MM.1S (cell line): ENCODE data around the gene CRTAP.

Source experiments
- DNase-seq: peaks from one replicate; pipeline ENCODE4 v3.0.0-alpha.2; 2015
- H2AFZ ChIP-seq: fragments of 300-600 bp; sonication (generic); 2 replicates; pipeline ENCODE4 v1.6.0; 2016; ENCODE audit warnings: antibody characterized with exemption, low read length
- H3F3A ChIP-seq: fragments of 300-600 bp; sonication (generic); 2 replicates; pipeline ENCODE4 v1.6.1; 2016; ENCODE audit warnings: mild to moderate bottlenecking, antibody characterized with exemption, low read length, moderate library complexity, mixed read lengths; ENCODE audit not compliant: insufficient read depth
- H3K27ac ChIP-seq: fragments of 300-600 bp; sonication (generic); 2 replicates; pipeline ENCODE4 v1.5.1; 2016; ENCODE audit warnings: mild to moderate bottlenecking, low read length
- H3K27me3 ChIP-seq: fragments of 300-600 bp; sonication (generic); replicated peaks from 2 replicates; pipeline ENCODE4 v1.6.0; 2016; ENCODE audit warnings: low read length; ENCODE audit not compliant: insufficient read depth
- H3K36me3 ChIP-seq: fragments of 300-600 bp; sonication (generic); replicated peaks from 2 replicates; pipeline ENCODE4 v1.6.1; 2016; ENCODE audit warnings: mild to moderate bottlenecking, low read length, mixed read lengths; ENCODE audit not compliant: insufficient read depth
- H3K4me1 ChIP-seq: fragments of 300-600 bp; sonication (generic); 2 replicates; pipeline ENCODE4 v1.6.1; 2016; ENCODE audit warnings: low read length, mixed read lengths
- H3K4me2 ChIP-seq: fragments of 300-600 bp; sonication (generic); 2 replicates; pipeline ENCODE4 v1.6.0; 2016; ENCODE audit warnings: low read depth, low read length
- H3K4me3 ChIP-seq: fragments of 300-600 bp; sonication (generic); 2 replicates; pipeline ENCODE4 v1.5.1; 2016; ENCODE audit warnings: low read length, mixed read lengths
- H3K79me2 ChIP-seq: fragments of 300-600 bp; sonication (generic); 2 replicates; pipeline ENCODE4 v1.6.1; 2016; ENCODE audit warnings: mixed run types, low read length, mixed read lengths
- H3K9ac ChIP-seq: fragments of 300-600 bp; sonication (generic); 2 replicates; pipeline ENCODE4 v1.6.1; 2016; ENCODE audit warnings: low read length, mixed read lengths
- H3K9me2 ChIP-seq: fragments of 300-600 bp; sonication (generic); replicated peaks from 2 replicates; pipeline ENCODE4 v1.6.1; 2016; ENCODE audit warnings: mild to moderate bottlenecking, low read length, mixed read lengths; ENCODE audit not compliant: insufficient read depth
- H3K9me3 ChIP-seq: fragments of 300-600 bp; sonication (generic); replicated peaks from 2 replicates; pipeline ENCODE4 v1.6.1; 2016; ENCODE audit warnings: mild to moderate bottlenecking, low read length, mixed read lengths; ENCODE audit not compliant: insufficient read depth
- H4K20me1 ChIP-seq: fragments of 300-600 bp; sonication (generic); 2 replicates; pipeline ENCODE4 v1.6.1; 2016; ENCODE audit warnings: mild to moderate bottlenecking, low read length, moderate library complexity, mixed read lengths; ENCODE audit not compliant: insufficient read depth
- CTCF ChIP-seq: fragments of 300-600 bp; sonication (generic); IDR thresholded peaks from 2 replicates; pipeline ENCODE4 v1.5.1; 2016; ENCODE audit warnings: antibody characterized with exemption, low read length, mixed read lengths
- EZH2 ChIP-seq: fragments of 300-600 bp; sonication (generic); optimal IDR thresholded peaks from 2 replicates; pipeline ENCODE3; 2017; ENCODE audit warnings: low read depth, mild to moderate bottlenecking, antibody characterized with exemption, low read length, mixed read lengths
- EZH2phosphoT487 ChIP-seq: fragments of 300-600 bp; sonication (generic); IDR thresholded peaks from 2 replicates; pipeline ENCODE4 v1.6.1; 2018; ENCODE audit warnings: antibody characterized with exemption, low read length

Gene CRTAP

GRCh38 chr3:33171580-33171979 is 57.8 kb downstream of the CRTAP start:
- Histone ChIP-seq H3K9ac (no peak overlapping the region), H3K9me2 (no peaks in the 10 kb centered on the region), H3K4me2 (no peak overlapping the region), H3K27ac (no peak overlapping the region), H3K27me3 (no peaks in the 10 kb centered on the region), H3K36me3 (no peaks in the 10 kb centered on the region), H4K20me1 (no peaks in the 10 kb centered on the region), H3K4me3 (no peak overlapping the region), H2AFZ (no peak overlapping the region), H3K4me1 (peaks cover 6% of the 10 kb centered on the region; the same call in 1 of the 2 replicates), H3K79me2 (no peaks in the 10 kb centered on the region), H3F3A (no peaks in the 10 kb centered on the region), H3K9me3 (no peaks in the 10 kb centered on the region)
- TF ChIP-seq CTCF, result no peak
- TF ChIP-seq EZH2phosphoT487, result no peak
- TF ChIP-seq EZH2, result no peak
- peak; percentile 15 for DNase-seq

GRCh38 chr3:33173103-33173502 is 59.3 kb downstream of the CRTAP start:
- Histone ChIP-seq H3K27me3 (no peaks in the 10 kb centered on the region), H3K4me2 (no peak overlapping the region), H3K27ac (no peak overlapping the region), H3K9me3 (no peaks in the 10 kb centered on the region), H3K9ac (no peak overlapping the region), H3K4me3 (no peak overlapping the region), H3K36me3 (no peaks in the 10 kb centered on the region), H3K79me2 (no peaks in the 10 kb centered on the region), H3F3A (no peaks in the 10 kb centered on the region), H3K4me1 (0 out of 2 replicates have a peak, but pooled peaks cover 2% of the 10 kb centered on the region), H3K9me2 (no peaks in the 10 kb centered on the region), H4K20me1 (no peaks in the 10 kb centered on the region), H2AFZ (no peak overlapping the region)
- TF ChIP-seq CTCF (no peak), EZH2 (no peak), EZH2phosphoT487 (no peak)
- DNase-seq, result no peak

- H3F3A ChIP-seq, result no peaks in the 10 kb centered on the region
- no peaks in the 10 kb centered on the region for H4K20me1 ChIP-seq
- no peak overlapping the region for H2AFZ ChIP-seq
- H3K9me2 ChIP-seq, result no peaks in the 10 kb centered on the region
- no peak overlapping the region for H3K4me3 ChIP-seq
- H3K4me1 ChIP-seq, result no peaks in the 10 kb centered on the region
- no peak overlapping the region for H3K9ac ChIP-seq
- no peak for TF ChIP-seq CTCF
- no peak for TF ChIP-seq EZH2phosphoT487
- no peak for TF ChIP-seq EZH2
- H3K27ac ChIP-seq, result no peak overlapping the region
- H3K36me3 ChIP-seq, result no peaks in the 10 kb centered on the region
- no peaks in the 10 kb centered on the region for H3K27me3 ChIP-seq
- H3K9me3 ChIP-seq, result no peaks in the 10 kb centered on the region
- DNase-seq, result no peak
- no peak overlapping the region for H3K4me2 ChIP-seq
- no peaks in the 10 kb centered on the region for H3K79me2 ChIP-seq
These were observed 59.9 kb downstream of the CRTAP start for GRCh38 chr3:33173672-33174071.

GRCh38 chr3:33174095-33174494 is 60.3 kb downstream of the CRTAP start:
- H4K20me1 ChIP-seq, result no peaks in the 10 kb centered on the region
- no peak for DNase-seq
- no peaks in the 10 kb centered on the region for H3K27me3 ChIP-seq
- no peaks in the 10 kb centered on the region for H3K79me2 ChIP-seq
- H3K9ac ChIP-seq, result no peak overlapping the region
- H3K4me3 ChIP-seq, result no peak overlapping the region
- no peak overlapping the region for H2AFZ ChIP-seq
- H3K27ac ChIP-seq, result no peak overlapping the region
- H3K9me3 ChIP-seq, result no peaks in the 10 kb centered on the region
- H3F3A ChIP-seq, result no peaks in the 10 kb centered on the region
- no peak overlapping the region for H3K4me2 ChIP-seq
- no peaks in the 10 kb centered on the region for H3K4me1 ChIP-seq
- TF ChIP-seq CTCF, result no peak
- TF ChIP-seq EZH2, result no peak
- no peak for TF ChIP-seq EZH2phosphoT487
- H3K9me2 ChIP-seq, result no peaks in the 10 kb centered on the region
- no peaks in the 10 kb centered on the region for H3K36me3 ChIP-seq
